ENCODE results near the gene HAND2. TPM values are rescaled to one million over a fixed set of nuclear protein-coding genes. Genes with fewer than 3 reads are reported as not detected.

The HAND2 gene
- total RNA-seq: 0.33 TPM

GRCh38 chr4:173529477-173530325 lies at the start of gene HAND2:
TSS of gene HAND2 (minus strand) at chr4:173530229. CDS start at chr4:173529289, 940 bp downstream.

Other genes starting within 250 kb of the HAND2 start
- 103 TPM for gene HMGB2, start 195.9 kb downstream of the HAND2 start, total RNA-seq
- gene SAP30, start 159.3 kb downstream of the HAND2 start, total RNA-seq: 52.1 TPM
- gene SCRG1, start 131.1 kb downstream of the HAND2 start, total RNA-seq: 0.60 TPM

Measured in camera-type eye (tissue), 1 donor.